ENCODE data around the gene DUSP1.

DNA sequence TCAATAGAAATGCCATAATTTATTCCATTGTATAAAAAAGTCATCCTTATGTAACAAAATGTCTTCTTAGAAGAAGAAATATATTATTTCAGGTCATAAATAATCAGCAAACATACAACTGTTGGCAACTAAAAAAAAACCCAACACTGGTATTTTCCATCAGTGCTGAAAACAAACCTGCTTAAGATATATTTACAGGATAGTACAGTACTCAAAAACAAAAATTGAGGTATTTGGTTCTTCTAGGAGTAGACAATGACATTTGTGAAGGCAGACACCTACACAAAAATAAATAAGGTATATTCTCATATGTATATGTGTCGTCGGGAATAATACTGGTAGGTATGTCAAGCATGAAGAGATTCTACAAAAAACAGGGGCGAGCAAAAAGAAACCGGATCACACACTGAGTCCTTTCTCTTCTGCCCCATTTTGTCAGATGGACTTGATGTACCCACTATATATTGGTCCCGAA lies 2.9 kb downstream of the DUSP1 start:
- TF ChIP-seq POLR2A (IDR thresholded peaks at IDR 0.05) (no peak), CTCF (IDR thresholded peaks at IDR 0.05) (no peak), POLR2AphosphoS5 (IDR thresholded peaks at IDR 0.05) (no peak), EP300 (IDR thresholded peaks at IDR 0.05) (no peak)
